Activated naive CD4-positive, alpha-beta T cell treated with anti-CD3 and anti-CD28 coated beads, Interleukin-2, amount 10 ng/mL, durations not matched to agents 7 days and 5 days (primary cell): Measurements from ENCODE around the gene RNF224.
A peak's percentile ranks its signal among the peaks of the same experiment; 100 is the strongest.

Source experiments
- CTCF ChIA-PET: fragments of 350-600 bp; sonication (Branson Sonifier 250); formaldehyde crosslinking; loops from one replicate; lab custom pipeline; 2021; ENCODE audit warnings: antibody characterized with exemption; lab: Charles Lee
- DNase-seq: peaks from one replicate; pipeline ENCODE4 v3.0.0-alpha.2; 2020
- H3K27ac Mint-ChIP-seq: one replicate; pipeline ENCODE4 v1.8.0; 2021; ENCODE audit warnings: mild to moderate bottlenecking, moderate library complexity, mixed read lengths
- H3K27me3 Mint-ChIP-seq: one replicate; pipeline ENCODE4 v1.8.0; 2021; ENCODE audit warnings: mild to moderate bottlenecking, mixed read lengths
- H3K36me3 Mint-ChIP-seq: one replicate; pipeline ENCODE4 v1.8.0; 2021; ENCODE audit warnings: mixed read lengths
- H3K4me1 Mint-ChIP-seq: one replicate; pipeline ENCODE4 v1.8.0; 2021; ENCODE audit warnings: mixed read lengths
- H3K4me3 Mint-ChIP-seq: one replicate; pipeline ENCODE4 v1.8.0; 2021; ENCODE audit warnings: mild to moderate bottlenecking, moderate library complexity, mixed read lengths
- H3K9me3 Mint-ChIP-seq: one replicate; pipeline ENCODE4 v1.8.0; 2021; ENCODE audit warnings: mixed read lengths

The RNF224 gene

DNA sequence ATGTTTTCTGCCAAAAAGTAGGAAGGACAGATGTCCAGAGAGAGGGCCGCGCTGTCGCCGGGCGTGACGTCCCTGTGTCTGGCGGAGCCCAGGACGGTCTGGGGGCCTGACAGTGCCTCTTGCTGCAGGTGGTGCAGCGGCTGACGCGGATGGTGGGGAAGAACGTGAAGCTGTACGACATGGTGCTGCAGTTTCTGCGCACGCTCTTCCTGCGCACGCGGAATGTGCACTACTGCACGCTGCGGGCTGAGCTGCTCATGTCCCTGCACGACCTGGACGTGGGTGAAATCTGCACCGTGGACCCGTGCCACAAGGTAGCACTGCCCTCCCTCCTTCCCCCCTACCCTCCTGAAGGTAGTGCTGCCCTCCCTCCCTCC, 35.6 kb downstream of the RNF224 start:
- peaks cover 28% of the 10 kb centered on the region for H3K36me3 Mint-ChIP-seq
- peaks cover 4% of the 10 kb centered on the region for H3K4me1 Mint-ChIP-seq
- H3K27ac Mint-ChIP-seq, result no peak overlapping the region
- no peaks in the 10 kb centered on the region for H3K27me3 Mint-ChIP-seq
- DNase-seq, result no peak
- no peak overlapping the region for H3K4me3 Mint-ChIP-seq
- H3K9me3 Mint-ChIP-seq, result no peaks in the 10 kb centered on the region
- CTCF ChIA-PET, result no interaction called here

DNA sequence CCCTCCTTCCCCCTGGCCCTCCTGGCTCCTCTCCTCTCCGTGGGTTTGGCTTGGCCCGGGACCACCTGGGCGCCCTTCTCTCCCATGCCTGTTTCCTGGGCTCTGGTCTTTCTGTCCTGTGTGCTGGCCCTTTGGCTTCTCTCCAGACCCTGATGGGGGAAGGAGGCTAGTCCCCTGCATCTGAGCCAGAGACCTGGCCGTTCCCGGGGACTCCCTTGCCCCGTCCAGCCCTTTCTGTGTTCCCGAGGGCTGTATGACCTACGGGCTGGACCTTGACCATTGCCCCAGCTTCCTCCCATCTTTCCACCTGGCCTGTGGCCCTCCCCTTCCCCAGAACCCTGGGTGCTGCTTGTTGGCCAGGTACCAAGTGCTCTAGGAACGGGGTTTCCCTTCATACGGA, 36.2 kb downstream of the RNF224 start:
- Mint-ChIP-seq H3K4me1 (peaks cover 5% of the 10 kb centered on the region), H3K36me3 (peaks cover 32% of the 10 kb centered on the region), H3K9me3 (no peaks in the 10 kb centered on the region), H3K27me3 (no peaks in the 10 kb centered on the region), H3K4me3 (no peak overlapping the region), H3K27ac (no peak overlapping the region)
- CTCF ChIA-PET, result no interaction called here
- no peak for DNase-seq

DNA sequence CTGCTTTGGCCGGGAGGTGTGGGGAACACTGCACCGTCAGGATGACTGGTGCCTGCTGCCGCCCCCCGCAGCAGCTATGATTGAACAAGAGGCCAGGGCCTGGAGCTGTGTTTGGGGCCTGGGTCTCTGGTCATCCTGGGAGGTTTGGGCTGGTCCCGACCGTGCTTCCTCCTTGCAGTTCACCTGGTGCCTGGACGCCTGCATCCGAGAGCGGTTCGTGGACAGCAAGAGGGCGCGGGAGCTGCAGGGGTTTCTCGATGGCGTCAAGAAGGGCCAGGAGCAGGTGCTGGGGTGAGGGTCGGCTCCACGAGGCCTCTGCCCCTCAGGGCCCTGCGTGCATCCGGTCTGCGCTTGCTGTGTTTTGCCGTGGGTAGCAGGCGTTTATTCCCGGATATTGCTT, 36.8 kb downstream of the RNF224 start:
- Mint-ChIP-seq H3K27ac (no peak overlapping the region), H3K4me3 (no peak overlapping the region), H3K4me1 (peaks cover 7% of the 10 kb centered on the region), H3K9me3 (no peaks in the 10 kb centered on the region), H3K27me3 (no peaks in the 10 kb centered on the region), H3K36me3 (peaks cover 32% of the 10 kb centered on the region)
- no peak for DNase-seq
- CTCF ChIA-PET, result no interaction called here

- H3K4me1 Mint-ChIP-seq, result peaks cover 15% of the 10 kb centered on the region
- CTCF ChIA-PET, result no interaction called here
These were observed 38.3 kb downstream of the RNF224 start for GRCh38 chr9:137265496-137266161.

DNA sequence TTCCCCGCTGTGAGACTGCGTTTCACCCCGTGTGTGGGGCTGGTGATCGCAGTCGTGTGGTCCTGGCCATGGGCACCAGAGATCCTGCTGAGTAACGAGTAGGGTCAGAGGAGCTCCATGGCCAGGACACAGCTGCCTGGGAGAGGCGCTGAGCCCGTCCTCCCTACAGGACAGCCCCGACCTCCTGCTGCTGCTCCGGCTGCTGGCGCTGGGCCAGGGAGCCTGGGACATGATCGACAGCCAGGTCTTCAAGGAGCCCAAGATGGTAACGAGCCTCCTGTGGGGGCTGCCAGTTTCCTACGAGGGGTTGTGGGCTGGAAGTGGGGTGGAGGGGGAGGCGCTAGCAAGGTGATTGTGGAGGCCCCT, 38.8 kb downstream of the RNF224 start:
- Mint-ChIP-seq H3K4me3 (no peak overlapping the region), H3K36me3 (peaks cover 39% of the 10 kb centered on the region), H3K27ac (no peak overlapping the region), H3K27me3 (no peaks in the 10 kb centered on the region), H3K4me1 (peaks cover 18% of the 10 kb centered on the region), H3K9me3 (no peaks in the 10 kb centered on the region)
- CTCF ChIA-PET, result no interaction called here
- DNase-seq, result no peak

More at GRCh38 chr9:137265496-137266161, 38.3 kb downstream of the RNF224 start:
- H3K9me3 Mint-ChIP-seq, result no peaks in the 10 kb centered on the region
- H3K4me3 Mint-ChIP-seq, result no peak overlapping the region
- no peak overlapping the region for H3K27ac Mint-ChIP-seq
- H3K27me3 Mint-ChIP-seq, result no peaks in the 10 kb centered on the region
- peaks cover 37% of the 10 kb centered on the region for H3K36me3 Mint-ChIP-seq
- DNase-seq, result no peak

GRCh38 chr9:137266585-137267453, 39.5 kb downstream of the RNF224 start:
- Mint-ChIP-seq H3K4me3 (no peak overlapping the region), H3K27me3 (no peaks in the 10 kb centered on the region), H3K9me3 (no peaks in the 10 kb centered on the region), H3K36me3 (peaks cover 40% of the 10 kb centered on the region), H3K4me1 (peaks cover 25% of the 10 kb centered on the region), H3K27ac (no peak overlapping the region)
- DNase-seq, result no peak
- CTCF ChIA-PET, result interaction anchor here (0.9 kb wide), 1 partner anchor 20 kb away, joined by 3 read pairs; no protein-coding TSS in a partner anchor

- CTCF ChIA-PET, result interaction anchor here (0.9 kb wide), 1 partner anchor 19 kb away, joined by 3 read pairs; no protein-coding TSS in a partner anchor
- H3K27me3 Mint-ChIP-seq, result no peaks in the 10 kb centered on the region
- peaks cover 38% of the 10 kb centered on the region for H3K36me3 Mint-ChIP-seq
- H3K4me3 Mint-ChIP-seq, result no peak overlapping the region
- peaks cover 28% of the 10 kb centered on the region for H3K4me1 Mint-ChIP-seq
- H3K27ac Mint-ChIP-seq, result no peak overlapping the region
- H3K9me3 Mint-ChIP-seq, result no peaks in the 10 kb centered on the region
- DNase-seq, result no peak
These were observed 40.6 kb downstream of the RNF224 start for GRCh38 chr9:137267933-137268355.

- no peak overlapping the region for H3K27ac Mint-ChIP-seq
- CTCF ChIA-PET, result interaction anchor here (1.2 kb wide), 1 partner anchor 18 kb away, joined by 3 read pairs; no protein-coding TSS in a partner anchor
- no peak overlapping the region for H3K4me3 Mint-ChIP-seq
- peaks cover 41% of the 10 kb centered on the region for H3K36me3 Mint-ChIP-seq
- DNase-seq, result no peak
- H3K27me3 Mint-ChIP-seq, result no peaks in the 10 kb centered on the region
- H3K9me3 Mint-ChIP-seq, result no peaks in the 10 kb centered on the region
- H3K4me1 Mint-ChIP-seq, result peaks cover 30% of the 10 kb centered on the region
These were observed 41.4 kb downstream of the RNF224 start for GRCh38 chr9:137268538-137269201.

DNA sequence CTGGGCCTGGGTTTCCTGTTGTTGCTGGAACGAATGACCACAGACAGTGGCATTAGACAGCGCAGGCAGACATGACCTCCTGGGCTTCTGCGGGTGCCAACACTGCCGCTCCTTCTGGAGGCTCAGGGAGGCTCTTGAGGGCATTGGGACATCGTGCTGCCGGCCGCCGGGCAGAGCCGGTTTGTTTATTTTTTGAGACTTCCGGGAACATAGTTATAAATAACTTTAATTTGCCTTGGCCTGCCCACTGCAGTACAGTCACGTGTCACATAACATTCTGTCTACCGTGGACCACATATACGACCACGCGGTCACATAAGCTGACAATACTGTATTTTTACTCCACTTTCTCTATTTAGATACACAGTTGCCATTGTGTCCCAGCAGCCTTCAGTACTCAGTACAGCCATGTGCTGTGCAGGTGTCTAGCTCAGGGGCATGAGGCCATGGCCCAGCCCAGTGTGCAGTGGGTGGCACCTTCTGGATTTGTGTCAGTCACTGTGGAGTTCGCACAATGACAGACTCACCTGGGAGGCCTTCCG, 42.0 kb downstream of the RNF224 start:
- no peaks in the 10 kb centered on the region for H3K27me3 Mint-ChIP-seq
- no peak overlapping the region for H3K27ac Mint-ChIP-seq
- H3K36me3 Mint-ChIP-seq, result peaks cover 36% of the 10 kb centered on the region

DNA sequence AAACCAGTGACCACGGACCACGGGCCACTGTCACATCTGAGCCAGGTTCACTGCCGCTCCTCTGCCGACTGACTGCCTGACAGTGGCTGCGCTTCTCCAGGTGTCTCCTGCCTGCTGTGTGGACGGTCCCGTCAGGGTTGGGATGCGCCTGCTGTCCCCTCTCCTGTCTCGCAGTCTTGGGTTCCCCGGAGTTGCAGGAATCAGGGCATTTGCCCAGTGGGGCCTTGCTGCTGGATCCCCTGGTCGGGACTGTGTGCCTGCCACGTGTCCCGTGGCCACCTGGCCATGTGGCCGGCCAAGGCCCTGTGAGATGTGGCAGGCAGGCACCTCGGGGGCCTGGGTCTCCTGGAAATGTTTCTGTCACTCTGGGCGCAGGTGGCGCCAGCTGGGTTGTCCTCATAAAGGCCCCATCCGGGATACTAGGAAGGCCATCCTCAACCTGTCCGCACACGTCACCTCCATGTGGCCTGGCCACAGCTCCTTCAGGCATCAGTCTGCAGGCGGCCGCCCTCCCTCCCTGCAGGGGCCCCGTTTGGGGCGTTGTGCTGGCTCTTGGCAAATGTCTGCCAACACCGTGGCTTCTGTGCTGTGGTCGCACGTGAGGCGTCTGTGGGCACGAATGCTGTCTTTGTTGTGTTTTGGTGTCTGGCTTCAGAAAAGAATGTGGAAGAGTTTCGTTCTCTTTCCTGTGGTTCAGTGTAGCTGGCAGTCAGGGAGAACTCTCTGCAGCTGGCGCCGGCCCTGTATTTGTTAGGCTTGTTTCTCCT, 43.8 kb downstream of the RNF224 start:
- Mint-ChIP-seq H3K27ac (peak overlapping the region; percentile 59), H3K36me3 (peaks cover 31% of the 10 kb centered on the region), H3K9me3 (no peaks in the 10 kb centered on the region), H3K4me1 (peaks cover 39% of the 10 kb centered on the region), H3K4me3 (no peak overlapping the region), H3K27me3 (peaks cover 10% of the 10 kb centered on the region)
- peak; percentile 73 for DNase-seq
- CTCF ChIA-PET, result interaction anchor here (1.3 kb wide), 1 partner anchor 16 kb away, joined by 4 read pairs; no protein-coding TSS in a partner anchor

More for the DNA sequence above, 42.0 kb downstream of the RNF224 start:
- CTCF ChIA-PET, result interaction anchor here (1.2 kb wide), 1 partner anchor 17 kb away, joined by 3 read pairs; no protein-coding TSS in a partner anchor
- DNase-seq, result no peak
- H3K4me3 Mint-ChIP-seq, result no peak overlapping the region
- H3K9me3 Mint-ChIP-seq, result no peaks in the 10 kb centered on the region
- peaks cover 30% of the 10 kb centered on the region for H3K4me1 Mint-ChIP-seq

GRCh38 chr9:137271696-137272076, 44.4 kb downstream of the RNF224 start:
- H3K4me3 Mint-ChIP-seq, result no peak overlapping the region
- CTCF ChIA-PET, result interaction anchor here (1.3 kb wide), 1 partner anchor 15 kb away, joined by 4 read pairs; no protein-coding TSS in a partner anchor
- no peak for DNase-seq
- peak overlapping the region; percentile 59 for H3K27ac Mint-ChIP-seq
- H3K4me1 Mint-ChIP-seq, result peaks cover 40% of the 10 kb centered on the region
- H3K27me3 Mint-ChIP-seq, result peaks cover 14% of the 10 kb centered on the region
- H3K36me3 Mint-ChIP-seq, result peaks cover 31% of the 10 kb centered on the region
- no peaks in the 10 kb centered on the region for H3K9me3 Mint-ChIP-seq

- H3K4me1 Mint-ChIP-seq, result peaks cover 44% of the 10 kb centered on the region
- peaks cover 22% of the 10 kb centered on the region for H3K27me3 Mint-ChIP-seq
- DNase-seq, result no peak
- no peaks in the 10 kb centered on the region for H3K9me3 Mint-ChIP-seq
- H3K4me3 Mint-ChIP-seq, result no peak overlapping the region
- no peak overlapping the region for H3K27ac Mint-ChIP-seq
- H3K36me3 Mint-ChIP-seq, result peaks cover 31% of the 10 kb centered on the region
- CTCF ChIA-PET, result interaction anchor here (1.3 kb wide), 1 partner anchor 14 kb away, joined by 4 read pairs; no protein-coding TSS in a partner anchor
These were observed 45.2 kb downstream of the RNF224 start for GRCh38 chr9:137272241-137273094.
